Measurements from ENCODE around the gene TBX20.

DNA sequence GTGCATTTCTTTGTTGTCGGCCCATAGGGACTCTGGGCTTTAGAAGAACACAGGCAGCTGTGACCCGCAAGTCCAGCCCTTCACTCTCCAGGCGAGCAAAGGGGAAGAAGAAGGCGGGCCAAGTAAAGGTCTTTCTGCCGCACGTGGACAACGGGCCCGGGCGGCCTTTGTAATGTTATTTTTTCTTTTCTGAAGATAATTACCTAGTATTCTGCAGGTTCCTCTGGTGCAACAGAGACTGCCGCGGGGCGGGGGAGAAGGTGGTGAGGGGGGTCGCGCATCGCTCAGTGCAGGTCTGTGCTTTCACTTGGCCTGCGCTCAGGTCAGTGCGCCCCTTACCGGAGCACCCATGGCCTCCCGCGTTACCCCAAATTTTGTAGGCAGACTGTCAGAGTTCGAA, 7.1 kb upstream of the TBX20 start:
- TF ChIP-seq, protein P1, sequence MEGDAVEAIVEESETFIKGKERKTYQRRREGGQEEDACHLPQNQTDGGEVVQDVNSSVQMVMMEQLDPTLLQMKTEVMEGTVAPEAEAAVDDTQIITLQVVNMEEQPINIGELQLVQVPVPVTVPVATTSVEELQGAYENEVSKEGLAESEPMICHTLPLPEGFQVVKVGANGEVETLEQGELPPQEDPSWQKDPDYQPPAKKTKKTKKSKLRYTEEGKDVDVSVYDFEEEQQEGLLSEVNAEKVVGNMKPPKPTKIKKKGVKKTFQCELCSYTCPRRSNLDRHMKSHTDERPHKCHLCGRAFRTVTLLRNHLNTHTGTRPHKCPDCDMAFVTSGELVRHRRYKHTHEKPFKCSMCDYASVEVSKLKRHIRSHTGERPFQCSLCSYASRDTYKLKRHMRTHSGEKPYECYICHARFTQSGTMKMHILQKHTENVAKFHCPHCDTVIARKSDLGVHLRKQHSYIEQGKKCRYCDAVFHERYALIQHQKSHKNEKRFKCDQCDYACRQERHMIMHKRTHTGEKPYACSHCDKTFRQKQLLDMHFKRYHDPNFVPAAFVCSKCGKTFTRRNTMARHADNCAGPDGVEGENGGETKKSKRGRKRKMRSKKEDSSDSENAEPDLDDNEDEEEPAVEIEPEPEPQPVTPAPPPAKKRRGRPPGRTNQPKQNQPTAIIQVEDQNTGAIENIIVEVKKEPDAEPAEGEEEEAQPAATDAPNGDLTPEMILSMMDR (IDR thresholded peaks at IDR 0.05) = no peak
- TF ChIP-seq POLR2A (IDR thresholded peaks at IDR 0.05) (no peak), POLR2AphosphoS5 (IDR thresholded peaks at IDR 0.05; ENCODE audit: insufficient read depth in 1 of 2, low read depth in 1 of 2) (no peak)

Measured in vagina (tissue), 2 donors.